ENCODE measurements around the gene EPAS1.

- TF ChIP-seq JUNB (IDR thresholded peaks at IDR 0.05) (no peak), CEBPB (IDR thresholded peaks at IDR 0.05) (no peak), CTCF (IDR thresholded peaks at IDR 0.05) (no peak), POLR2A (IDR thresholded peaks at IDR 0.05; ENCODE audit: low read length) (no peak), BHLHE40 (IDR thresholded peaks at IDR 0.05; ENCODE audit: low read depth, low read length) (no peak), BCL3 (IDR thresholded peaks at IDR 0.05) (no peak)
These were observed 19.6 kb upstream of the EPAS1 start for GRCh38 chr2:46277431-46278190.
